Raji (cell line): ENCODE data around the gene NPFF.

ENCODE experiments used
- POLR2A ChIP-seq: IDR thresholded peaks from 2 replicates; pipeline ENCODE4 v1.6.1; 2011; ENCODE audit warnings: low read depth, low read length, control low read depth; ENCODE audit not compliant: insufficient read depth

NPFF gene

GRCh38 chr12:53518381-53518780, 11.1 kb upstream of the NPFF start:
- TF ChIP-seq POLR2A: no peak

GRCh38 chr12:53516758-53517455, 9.6 kb upstream of the NPFF start:
- no peak for TF ChIP-seq POLR2A

GRCh38 chr12:53515291-53515680, 8.0 kb upstream of the NPFF start:
- no peak for TF ChIP-seq POLR2A

GRCh38 chr12:53514628-53515290, 7.5 kb upstream of the NPFF start:
- TF ChIP-seq POLR2A: no peak

- TF ChIP-seq POLR2A: no peak
These were observed 6.6 kb upstream of the NPFF start for GRCh38 chr12:53513712-53514410.

GRCh38 chr12:53510181-53510812, 3.0 kb upstream of the NPFF start:
- TF ChIP-seq POLR2A: no peak

GRCh38 chr12:53508534-53509170, 1.4 kb upstream of the NPFF start:
- peak; percentile 36; the same call in 1 of the 2 replicates for TF ChIP-seq POLR2A

GRCh38 chr12:53507603-53507885, 260 bp upstream of the NPFF start:
- TF ChIP-seq POLR2A: no peak

GRCh38 chr12:53506450-53506785, 866 bp downstream of the NPFF start:
- no peak for TF ChIP-seq POLR2A

- no peak for TF ChIP-seq POLR2A
These were observed 1.5 kb downstream of the NPFF start for GRCh38 chr12:53505555-53506449.

GRCh38 chr12:53505086-53505485, 2.2 kb downstream of the NPFF start:
- TF ChIP-seq POLR2A: no peak

GRCh38 chr12:53504004-53504920, 3.0 kb downstream of the NPFF start:
- no peak for TF ChIP-seq POLR2A

- no peak for TF ChIP-seq POLR2A
These were observed 4.1 kb downstream of the NPFF start for GRCh38 chr12:53502983-53503728.
